Upper lobe of left lung (tissue), 4 donors: ENCODE measurements around the gene PRDM11.

ENCODE experiments used
- POLR2A ChIP-seq, 4 donors: fragments of 450-650 bp; IDR thresholded peaks; one replicate each; pipeline ENCODE4 v1.5.1; 2016 to 2017; ENCODE audit warnings: antibody characterized with exemption in 4 of 4, mild to moderate bottlenecking in 2 of 4
- POLR2AphosphoS5 ChIP-seq, 2 donors: sonication (generic); formaldehyde crosslinking; IDR thresholded peaks; one replicate each; pipeline ENCODE4 v1.5.1; 2017; ENCODE audit warnings: antibody characterized with exemption in 2 of 2
- TF ChIP-seq, protein P1 (sequence below), 6 experiments: fragments of 450-650 bp in 4 of 6; fragments of 200-600 bp in 2 of 6; sonication (generic) in 2 of 6; IDR thresholded peaks; one replicate each; pipeline ENCODE4 v1.5.1; 2016 to 2019; ENCODE audit warnings: antibody characterized with exemption in 6 of 6

DNA sequence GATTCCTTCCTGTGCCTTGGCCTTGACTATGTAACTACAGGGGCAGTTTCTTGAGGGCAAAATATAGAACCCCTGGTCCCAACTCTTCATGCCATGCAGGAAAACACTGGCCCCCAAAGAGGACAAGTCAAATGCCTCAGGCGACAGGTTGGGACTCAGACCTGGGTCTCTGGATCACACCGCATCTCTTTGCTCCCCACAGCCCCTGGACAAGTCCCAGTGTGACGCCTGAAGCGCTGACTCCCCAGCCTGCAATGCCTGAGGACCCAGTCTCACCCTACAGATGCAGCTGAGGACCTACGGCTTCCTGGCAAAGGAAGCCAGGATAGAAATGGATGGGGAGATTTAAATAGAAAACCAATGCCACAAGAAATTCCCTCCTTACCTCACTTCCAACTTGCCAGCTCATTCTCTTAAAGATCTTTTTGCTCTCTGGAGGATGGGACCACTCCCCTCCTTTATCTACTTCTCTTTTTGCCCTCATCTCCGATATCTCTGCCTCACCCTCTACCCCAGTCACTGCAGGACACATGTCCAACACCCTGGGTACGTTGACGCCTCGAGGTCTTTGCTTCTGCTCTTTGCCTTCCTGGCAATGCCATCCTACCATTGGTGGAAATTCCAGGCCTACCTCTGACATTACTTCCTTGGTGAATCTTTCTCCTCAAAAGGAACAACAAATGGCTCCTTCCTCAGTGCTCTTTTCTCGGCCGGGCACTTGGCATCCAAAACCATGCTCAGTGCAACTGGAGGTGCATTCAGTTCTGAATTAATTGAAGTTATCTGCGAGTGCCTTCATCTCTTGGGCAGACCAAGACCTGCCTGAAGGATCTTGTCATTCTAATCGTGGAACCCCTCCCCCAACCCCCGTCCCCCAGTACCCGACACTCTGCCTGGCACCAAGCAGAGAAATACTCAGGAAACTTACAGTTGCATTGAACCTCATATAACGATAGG, 2.0 kb upstream of the PRDM11 start:
- TF ChIP-seq POLR2A (IDR thresholded peaks at IDR 0.05), result no peak
- TF ChIP-seq, protein P1, sequence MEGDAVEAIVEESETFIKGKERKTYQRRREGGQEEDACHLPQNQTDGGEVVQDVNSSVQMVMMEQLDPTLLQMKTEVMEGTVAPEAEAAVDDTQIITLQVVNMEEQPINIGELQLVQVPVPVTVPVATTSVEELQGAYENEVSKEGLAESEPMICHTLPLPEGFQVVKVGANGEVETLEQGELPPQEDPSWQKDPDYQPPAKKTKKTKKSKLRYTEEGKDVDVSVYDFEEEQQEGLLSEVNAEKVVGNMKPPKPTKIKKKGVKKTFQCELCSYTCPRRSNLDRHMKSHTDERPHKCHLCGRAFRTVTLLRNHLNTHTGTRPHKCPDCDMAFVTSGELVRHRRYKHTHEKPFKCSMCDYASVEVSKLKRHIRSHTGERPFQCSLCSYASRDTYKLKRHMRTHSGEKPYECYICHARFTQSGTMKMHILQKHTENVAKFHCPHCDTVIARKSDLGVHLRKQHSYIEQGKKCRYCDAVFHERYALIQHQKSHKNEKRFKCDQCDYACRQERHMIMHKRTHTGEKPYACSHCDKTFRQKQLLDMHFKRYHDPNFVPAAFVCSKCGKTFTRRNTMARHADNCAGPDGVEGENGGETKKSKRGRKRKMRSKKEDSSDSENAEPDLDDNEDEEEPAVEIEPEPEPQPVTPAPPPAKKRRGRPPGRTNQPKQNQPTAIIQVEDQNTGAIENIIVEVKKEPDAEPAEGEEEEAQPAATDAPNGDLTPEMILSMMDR (IDR thresholded peaks at IDR 0.05), result no peak
- TF ChIP-seq POLR2AphosphoS5 (IDR thresholded peaks at IDR 0.05), result no peak
